ENCODE results near the gene SCN7A. TPM values are rescaled to one million over a fixed set of nuclear protein-coding genes. Genes with fewer than 3 reads are reported as not detected.

SCN7A gene
- total and polyA plus RNA-seq, 3 donors from 2014 or later = 3.3 to 13.8 (median 8.7) TPM

DNA sequence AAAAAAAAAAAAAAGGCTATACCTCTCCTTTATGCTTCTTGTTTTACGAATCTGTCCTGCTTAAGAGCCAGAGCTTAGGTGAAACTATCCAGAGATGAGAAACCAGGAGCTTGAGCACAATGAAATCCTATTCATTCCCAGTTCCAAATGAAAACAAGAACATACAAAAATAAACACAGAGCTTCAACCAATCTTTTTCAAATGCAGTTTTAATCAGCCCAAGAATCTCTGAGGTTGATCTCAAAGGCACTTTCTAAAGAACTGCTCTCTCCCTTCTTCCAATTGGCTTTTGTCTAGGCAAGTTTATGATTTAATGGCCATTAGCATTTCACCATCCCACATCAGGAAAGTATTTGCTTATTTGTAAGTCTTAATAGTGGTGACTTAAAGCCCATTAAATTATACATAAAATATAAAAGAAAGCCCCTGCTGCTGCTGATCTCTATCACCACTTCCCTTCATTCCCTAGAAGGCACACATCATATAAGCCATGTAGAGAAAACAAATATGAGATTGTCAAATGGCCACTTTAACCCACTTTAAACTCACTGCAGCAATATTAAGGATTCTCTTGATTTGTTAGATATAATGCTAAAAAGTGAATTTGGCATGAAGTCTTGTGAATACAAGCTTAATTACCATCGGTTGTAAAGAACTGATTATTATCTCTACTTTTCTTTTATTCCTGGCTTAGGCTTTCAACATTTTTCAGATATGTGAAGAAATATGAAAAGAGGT is 89.0 kb downstream of the SCN7A start:
- no peak overlapping the region for H3K27ac ChIP-seq
- no peak for DNase-seq
- intact Hi-C loops (cut with DNase I; ENCODE audit: low total_unique reads) = no loop called here
- 76 to 78% methylated on average over 2 of the region's 2 CpGs for WGBS, 2 donors
- H3K4me3 ChIP-seq = no peak overlapping the region
- TF ChIP-seq, protein P1, sequence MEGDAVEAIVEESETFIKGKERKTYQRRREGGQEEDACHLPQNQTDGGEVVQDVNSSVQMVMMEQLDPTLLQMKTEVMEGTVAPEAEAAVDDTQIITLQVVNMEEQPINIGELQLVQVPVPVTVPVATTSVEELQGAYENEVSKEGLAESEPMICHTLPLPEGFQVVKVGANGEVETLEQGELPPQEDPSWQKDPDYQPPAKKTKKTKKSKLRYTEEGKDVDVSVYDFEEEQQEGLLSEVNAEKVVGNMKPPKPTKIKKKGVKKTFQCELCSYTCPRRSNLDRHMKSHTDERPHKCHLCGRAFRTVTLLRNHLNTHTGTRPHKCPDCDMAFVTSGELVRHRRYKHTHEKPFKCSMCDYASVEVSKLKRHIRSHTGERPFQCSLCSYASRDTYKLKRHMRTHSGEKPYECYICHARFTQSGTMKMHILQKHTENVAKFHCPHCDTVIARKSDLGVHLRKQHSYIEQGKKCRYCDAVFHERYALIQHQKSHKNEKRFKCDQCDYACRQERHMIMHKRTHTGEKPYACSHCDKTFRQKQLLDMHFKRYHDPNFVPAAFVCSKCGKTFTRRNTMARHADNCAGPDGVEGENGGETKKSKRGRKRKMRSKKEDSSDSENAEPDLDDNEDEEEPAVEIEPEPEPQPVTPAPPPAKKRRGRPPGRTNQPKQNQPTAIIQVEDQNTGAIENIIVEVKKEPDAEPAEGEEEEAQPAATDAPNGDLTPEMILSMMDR (IDR thresholded peaks at IDR 0.05) = no peak
- no peak for TF ChIP-seq POLR2A (IDR thresholded peaks at IDR 0.05)
- H3K4me1 ChIP-seq = no peaks in the 10 kb centered on the region
- H3K36me3 ChIP-seq (ENCODE audit: low read depth, missing control alignments) = no peaks in the 10 kb centered on the region
- H3K27me3 ChIP-seq = no peaks in the 10 kb centered on the region
- no peaks in the 10 kb centered on the region for H3K9me3 ChIP-seq

DNA sequence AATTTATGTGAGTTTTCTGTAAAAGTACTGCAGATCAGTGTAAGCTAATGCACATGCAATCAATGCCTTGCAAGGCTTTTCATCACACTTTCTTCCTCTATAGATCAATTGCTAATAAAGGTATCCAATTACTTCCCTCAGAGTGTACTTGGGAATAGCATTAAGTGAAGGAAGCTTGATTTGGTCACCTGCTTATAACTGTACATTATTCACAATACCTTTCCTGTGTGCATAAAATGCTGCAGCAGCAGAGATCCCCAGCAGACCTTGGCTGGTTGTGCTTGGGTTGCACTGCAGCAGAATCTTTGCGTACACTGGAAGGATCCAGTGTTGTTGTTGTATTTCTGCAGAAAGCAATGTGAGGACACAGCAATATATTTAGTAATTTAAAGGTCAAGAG is 99.8 kb downstream of the SCN7A start:
- intact Hi-C loops (cut with DNase I; ENCODE audit: low total_unique reads) = no loop called here
- no peaks in the 10 kb centered on the region for H3K36me3 ChIP-seq (ENCODE audit: low read depth, missing control alignments)
- no peak for DNase-seq
- H3K4me1 ChIP-seq = no peaks in the 10 kb centered on the region
- no peak overlapping the region for H3K27ac ChIP-seq
- 93 to 100% methylated on average over 1 of the region's 1 CpG for WGBS, 2 donors
- TF ChIP-seq POLR2A (IDR thresholded peaks at IDR 0.05) = no peak
- TF ChIP-seq, protein P1 (IDR thresholded peaks at IDR 0.05) = no peak
- no peaks in the 10 kb centered on the region for H3K9me3 ChIP-seq
- no peak overlapping the region for H3K4me3 ChIP-seq
- H3K27me3 ChIP-seq = no peaks in the 10 kb centered on the region

- intact Hi-C loops (cut with DNase I; ENCODE audit: low total_unique reads) = no loop called here
- Histone ChIP-seq H3K4me3 (no peak overlapping the region), H3K36me3 (ENCODE audit: low read depth, missing control alignments) (no peaks in the 10 kb centered on the region), H3K4me1 (no peaks in the 10 kb centered on the region), H3K27me3 (no peaks in the 10 kb centered on the region), H3K27ac (no peak overlapping the region), H3K9me3 (no peaks in the 10 kb centered on the region)
- DNase-seq = no peak
- TF ChIP-seq POLR2A (IDR thresholded peaks at IDR 0.05) = no peak
- TF ChIP-seq, protein P1 (IDR thresholded peaks at IDR 0.05) = no peak
- whole genome bisulfite sequencing, 2 donors = 78 to 81% methylated on average over 3 of the region's 3 CpGs
Measured at GRCh38 chr2:166393008-166393407, 101.0 kb downstream of the SCN7A start.

DNA sequence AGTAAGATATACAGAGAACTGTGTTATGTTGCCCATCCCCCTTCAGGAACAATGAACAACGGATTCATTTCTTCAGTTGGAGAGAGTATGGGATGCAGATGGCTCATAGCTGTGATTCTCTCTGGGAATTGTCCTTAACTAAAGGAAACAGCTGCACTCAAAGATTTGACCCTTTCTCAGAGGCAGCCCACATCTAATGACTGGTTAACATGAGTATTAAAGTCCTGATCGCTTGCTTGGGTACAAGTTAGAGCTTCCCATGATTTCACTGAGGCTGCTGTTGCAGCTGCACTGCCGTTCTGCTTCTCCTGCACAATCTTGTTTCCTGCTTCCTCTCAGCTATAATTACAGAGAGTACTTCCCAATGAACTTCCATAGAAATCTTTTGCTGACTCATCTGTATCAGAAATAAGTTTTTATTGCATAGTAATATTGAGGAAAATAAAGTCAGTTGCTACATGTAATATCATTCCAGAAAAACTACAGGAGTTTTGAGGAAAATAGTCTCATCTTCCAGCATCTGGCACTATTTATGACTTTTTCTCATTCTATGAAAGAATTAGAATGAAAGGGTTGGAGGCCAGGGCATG is 105.5 kb downstream of the SCN7A start:
- Histone ChIP-seq H3K27me3 (no peaks in the 10 kb centered on the region), H3K9me3 (no peaks in the 10 kb centered on the region), H3K27ac (no peak overlapping the region), H3K4me3 (no peak overlapping the region), H3K4me1 (no peaks in the 10 kb centered on the region), H3K36me3 (ENCODE audit: low read depth, missing control alignments) (no peaks in the 10 kb centered on the region)
- TF ChIP-seq, protein P1 (IDR thresholded peaks at IDR 0.05) = no peak
- TF ChIP-seq POLR2A (IDR thresholded peaks at IDR 0.05) = no peak
- 49 to 62% methylated on average over 3 of the region's 3 CpGs for WGBS, 2 donors
- DNase-seq = no peak
- intact Hi-C loops (cut with DNase I; ENCODE audit: low total_unique reads) = no loop called here

- Histone ChIP-seq H3K4me3 (no peak overlapping the region), H3K27me3 (no peaks in the 10 kb centered on the region), H3K36me3 (ENCODE audit: low read depth, missing control alignments) (no peaks in the 10 kb centered on the region), H3K9me3 (no peaks in the 10 kb centered on the region), H3K27ac (no peak overlapping the region), H3K4me1 (no peaks in the 10 kb centered on the region)
- DNase-seq = no peak
- intact Hi-C loops (cut with DNase I; ENCODE audit: low total_unique reads) = no loop called here
- TF ChIP-seq, protein P1 (IDR thresholded peaks at IDR 0.05) = no peak
- TF ChIP-seq POLR2A (IDR thresholded peaks at IDR 0.05) = no peak
- 86 to 87% methylated on average over 1 of the region's 1 CpG for WGBS, 2 donors
Measured at GRCh38 chr2:166385313-166385712, 108.7 kb downstream of the SCN7A start.

All from testis (tissue), 3 donors.